B cell (primary cell): ENCODE data around the gene ATXN1. TPM values are rescaled to one million over a fixed set of nuclear protein-coding genes. Genes with fewer than 3 reads are reported as not detected.

Experiments
- ATAC-seq: fragments of 200-7000 bp; cut with Tn5 transposase; one replicate; pipeline ENCODE4 v1.10.0; 2021; ENCODE audit warnings: low read depth, mild to moderate bottlenecking, moderate number of reproducible peaks, moderate library complexity
- CTCF ChIA-PET: fragments of 350-600 bp; sonication (Branson Sonifier 250); formaldehyde crosslinking; loops from one replicate; lab custom pipeline; 2021; ENCODE audit warnings: antibody characterized with exemption, inconsistent platforms; lab: Charles Lee
- POLR2A ChIA-PET: fragments of 350-600 bp; sonication (Branson Sonifier 250); formaldehyde crosslinking; loops from one replicate; lab custom pipeline; 2021; ENCODE audit warnings: antibody characterized with exemption; lab: Charles Lee
- DNase-seq: peaks from one replicate; pipeline ENCODE4 v3.0.0; 2013
- H2AFZ ChIP-seq: 2 replicates; pipeline ENCODE4 v1.6.1; 2012; ENCODE audit warnings: mild to moderate bottlenecking, low read depth, low read length; ENCODE audit not compliant: insufficient read depth, poor library complexity, severe bottlenecking
- H3K27ac ChIP-seq, 2 donors: 1 replicate in 1 of 2; 2 replicates in 1 of 2; pipeline ENCODE4 v1.5.1; 2012 to 2013; ENCODE audit warnings: low read length in 2 of 2, mild to moderate bottlenecking in 2 of 2, moderate library complexity in 1 of 2
- H3K27me3 ChIP-seq, 4 experiments: fragments of 200-600 bp in 1 of 4; sonication (generic) in 1 of 4; replicated peaks in 1 of 4; 1 replicate in 2 of 4; 2 replicates in 2 of 4; pipeline versions ENCODE4 v1.6.1 to v1.7.0; 2013 to 2016; ENCODE audit warnings: low read length in 3 of 4, mild to moderate bottlenecking in 2 of 4, mixed read lengths in 1 of 4, moderate library complexity in 1 of 4; ENCODE audit not compliant: insufficient read depth in 4 of 4, control insufficient read depth in 3 of 4; ENCODE audit errors: control extremely low read depth in 1 of 4
- H3K36me3 ChIP-seq, 2 experiments: replicated peaks in 1 of 2; 1 replicate in 1 of 2; 2 replicates in 1 of 2; pipeline versions ENCODE4 v1.6.1 to v1.7.1; 2013; ENCODE audit warnings: low read length in 1 of 2; ENCODE audit not compliant: insufficient read depth in 2 of 2, control insufficient read depth in 1 of 2; ENCODE audit errors: control extremely low read depth in 1 of 2, extremely low read depth in 1 of 2
- H3K4me1 ChIP-seq, 2 donors: fragments of 200-600 bp in 1 of 2; sonication (generic) in 1 of 2; 1 replicate in 1 of 2; 2 replicates in 1 of 2; pipeline versions ENCODE4 v1.5.1 to v1.6.1; 2013 to 2017; ENCODE audit warnings: low read length in 2 of 2; ENCODE audit not compliant: control insufficient read depth in 2 of 2, insufficient read depth in 2 of 2
- H3K4me2 ChIP-seq: replicated peaks from 2 replicates; pipeline ENCODE3; 2012; ENCODE audit warnings: mild to moderate bottlenecking, low read depth, low read length; ENCODE audit not compliant: poor library complexity, severe bottlenecking
- H3K4me3 ChIP-seq, 5 experiments: fragments of 200-600 bp in 1 of 5; sonication (generic) in 1 of 5; 1 replicate in 3 of 5; 2 replicates in 2 of 5; pipeline versions ENCODE4 v1.5.1 to v1.7.0; 2011 to 2016; ENCODE audit warnings: low read length in 4 of 5, mild to moderate bottlenecking in 4 of 5, low read depth in 2 of 5, control low read depth in 1 of 5, moderate library complexity in 1 of 5; ENCODE audit not compliant: insufficient read depth in 1 of 5; ENCODE audit errors: control extremely low read depth in 1 of 5, extremely low read depth in 1 of 5
- H3K79me2 ChIP-seq: fragments of 200-600 bp; sonication (generic); one replicate; pipeline ENCODE4 v1.6.0; 2016; ENCODE audit warnings: low read length; ENCODE audit not compliant: control insufficient read depth, insufficient read depth
- H3K9ac ChIP-seq: fragments of 200-600 bp; sonication (generic); 2 replicates; pipeline ENCODE4 v1.6.1; 2017; ENCODE audit warnings: mild to moderate bottlenecking, low read length, moderate library complexity
- H3K9me3 ChIP-seq, 3 donors: one replicate each; pipeline versions ENCODE4 v1.6.1 to v1.7.1; 2013; ENCODE audit warnings: low read length in 2 of 3; ENCODE audit not compliant: control insufficient read depth in 2 of 3, insufficient read depth in 1 of 3; ENCODE audit errors: control extremely low read depth in 1 of 3
- H4K20me1 ChIP-seq: 2 replicates; pipeline ENCODE4 v1.6.0; 2012; ENCODE audit warnings: mild to moderate bottlenecking, low read length; ENCODE audit not compliant: insufficient read depth, control insufficient read depth, poor library complexity, severe bottlenecking
- H3K27ac Mint-ChIP-seq: one replicate; pipeline ENCODE4 v1.8.0; 2021; ENCODE audit warnings: mixed read lengths
- H3K27me3 Mint-ChIP-seq: one replicate; pipeline ENCODE4 v1.8.0; 2021; ENCODE audit warnings: mixed read lengths
- H3K4me1 Mint-ChIP-seq: one replicate; pipeline ENCODE4 v1.8.0; 2021; ENCODE audit warnings: mixed read lengths
- H3K4me3 Mint-ChIP-seq: one replicate; pipeline ENCODE4 v1.8.0; 2021; ENCODE audit warnings: mixed read lengths
- H3K9me3 Mint-ChIP-seq: one replicate; pipeline ENCODE4 v1.8.0; 2022; ENCODE audit warnings: mixed read lengths; ENCODE audit not compliant: insufficient read depth
- CTCF ChIP-seq: fragments of 200-600 bp; IDR thresholded peaks from one replicate; pipeline ENCODE4 v1.8.0; 2022; ENCODE audit warnings: antibody characterized with exemption, mild to moderate bottlenecking
- EZH2 ChIP-seq: IDR thresholded peaks from 2 replicates; pipeline ENCODE4 v1.6.1; 2012; ENCODE audit warnings: borderline replicate concordance, low read depth, mild to moderate bottlenecking, moderate library complexity, low read length; ENCODE audit not compliant: insufficient read depth, poor library complexity, severe bottlenecking
- WGBS: methylation state at CpG from one replicate; pipeline ENCODE4 v1.1.5; 2013; ENCODE audit warnings: missing lambda C conversion rate; ENCODE audit not compliant: insufficient coverage; 5-methylcytosine and 5-hydroxymethylcytosine counted together
- intact Hi-C: fragments of 100-400 bp; cut with micrococcal nuclease; formaldehyde crosslinking; loops from one replicate; pipeline ENCODE4 v1.10.0; 2022
- polyA plus RNA-seq: library from polyadenylated mRNA; depleted of rRNA; stranded (reverse); fragments of >200 nt; gene quantifications from 2 replicates; pipeline ENCODE4 v1.2.3, GENCODE V29; 2012
- total RNA-seq, 2 donors: library from RNA; stranded (reverse); fragments of 120-200 nt in 1 of 2; gene quantifications; 1 replicate in 1 of 2; 2 replicates in 1 of 2; pipeline versions ENCODE4 v1.2.3 to v1.2.4, GENCODE V29; 2013 to 2022

ATXN1 gene
- total and polyA plus RNA-seq, 2 donors (not counting 1 experiment from before 2014, with no cell fraction given), result 5.7 to 63.8 TPM

- DNase-seq (no peak), ATAC-seq (no peak)
- Mint-ChIP-seq H3K4me1 (peaks cover 4% of the 10 kb centered on the region), H3K27me3 (peaks cover 6% of the 10 kb centered on the region), H3K27ac (no peak overlapping the region), H3K4me3 (no peak overlapping the region), H3K9me3 (no peaks in the 10 kb centered on the region)
- 80% methylated on average over 3 of the region's 4 CpGs for WGBS
- Histone ChIP-seq H3K4me2 (no peak overlapping the region), H3K79me2 (no peaks in the 10 kb centered on the region), H3K9me3 (no peaks in the 10 kb centered on the region), H2AFZ (no peak overlapping the region), H3K4me3 (no peak overlapping the region), H3K9ac (no peak overlapping the region), H3K27ac (no peak overlapping the region), H4K20me1 (no peaks in the 10 kb centered on the region), H3K36me3 (no peaks in the 10 kb centered on the region), H3K27me3 (no peaks in the 10 kb centered on the region), H3K4me1 (no peaks in the 10 kb centered on the region)
- ChIA-PET POLR2A (no interaction called here), CTCF (interaction anchor here (1.3 to 3.4 kb wide), 2 partner anchors 11 to 419 kb away, joined by 3 to 15 read pairs; no protein-coding TSS in a partner anchor)
- TF ChIP-seq CTCF (no peak), EZH2 (no peak)
- intact Hi-C loops, result no loop called here
These were observed 8.9 kb downstream of the ATXN1 start for GRCh38 chr6:16752206-16752866.

GRCh38 chr6:16751251-16751946, 9.9 kb downstream of the ATXN1 start:
- intact Hi-C loops, result no loop called here
- H3K4me1 ChIP-seq, result no peaks in the 10 kb centered on the region
- 86% methylated on average over 1 of the region's 2 CpGs for WGBS

More at GRCh38 chr6:16751251-16751946, 9.9 kb downstream of the ATXN1 start:
- H3K9me3 ChIP-seq, result no peaks in the 10 kb centered on the region
- CTCF ChIA-PET, result interaction anchor here (1.3 to 3.4 kb wide), 2 partner anchors 12 to 418 kb away, joined by 3 to 15 read pairs; no protein-coding TSS in a partner anchor
- Mint-ChIP-seq H3K27me3 (peaks cover 6% of the 10 kb centered on the region), H3K4me1 (peaks cover 3% of the 10 kb centered on the region), H3K9me3 (no peaks in the 10 kb centered on the region), H3K4me3 (no peak overlapping the region), H3K27ac (no peak overlapping the region)
- DNase-seq (no peak), ATAC-seq (no peak)
- no peak overlapping the region for H3K4me2 ChIP-seq
- H3K36me3 ChIP-seq, result no peaks in the 10 kb centered on the region
- H3K9ac ChIP-seq, result no peak overlapping the region
- H3K27me3 ChIP-seq, result no peaks in the 10 kb centered on the region
- no peaks in the 10 kb centered on the region for H3K79me2 ChIP-seq
- H3K27ac ChIP-seq, result no peak overlapping the region
- no peaks in the 10 kb centered on the region for H4K20me1 ChIP-seq
- H3K4me3 ChIP-seq, result no peak overlapping the region
- no peak overlapping the region for H2AFZ ChIP-seq
- POLR2A ChIA-PET, result no interaction called here
- TF ChIP-seq CTCF (no peak), EZH2 (no peak)
